ENCODE data around the gene FNDC1.

FNDC1 gene

GRCh38 chr6:159178847-159179246 is 9.6 kb downstream of the FNDC1 start:
- no peak overlapping the region for H3K27ac ChIP-seq
- H3K4me3 ChIP-seq (IDR thresholded peaks at IDR 0.05; ENCODE audit: insufficient read depth, low read depth, low read length): no peak overlapping the region
- no peaks in the 10 kb centered on the region for H4K20me1 ChIP-seq (ENCODE audit: insufficient read depth)
- no peaks in the 10 kb centered on the region for H3K4me1 ChIP-seq (ENCODE audit: low read depth, poor library complexity, severe bottlenecking)
- no peak overlapping the region for H2AFZ ChIP-seq (ENCODE audit: low read depth)
- H3K4me2 ChIP-seq: no peak overlapping the region
- TF ChIP-seq CTCF (conservative IDR thresholded peaks at IDR 0.05; ENCODE audit: low read depth, low read length): no peak
- no peak overlapping the region for H3K9ac ChIP-seq
- no peaks in the 10 kb centered on the region for H3K79me2 ChIP-seq (ENCODE audit: insufficient read depth, low read depth)
- H3K36me3 ChIP-seq (ENCODE audit: insufficient read depth): no peaks in the 10 kb centered on the region
- H3K27me3 ChIP-seq (ENCODE audit: insufficient read depth, low read depth): no peaks in the 10 kb centered on the region

GRCh38 chr6:159180001-159180400 is 10.8 kb downstream of the FNDC1 start:
- Histone ChIP-seq H3K27me3 (ENCODE audit: insufficient read depth, low read depth) (no peaks in the 10 kb centered on the region), H3K36me3 (ENCODE audit: insufficient read depth) (no peaks in the 10 kb centered on the region), H3K4me1 (ENCODE audit: low read depth, poor library complexity, severe bottlenecking) (no peaks in the 10 kb centered on the region), H4K20me1 (ENCODE audit: insufficient read depth) (no peaks in the 10 kb centered on the region), H3K79me2 (ENCODE audit: insufficient read depth, low read depth) (no peaks in the 10 kb centered on the region), H2AFZ (ENCODE audit: low read depth) (no peak overlapping the region), H3K4me3 (IDR thresholded peaks at IDR 0.05; ENCODE audit: insufficient read depth, low read depth, low read length) (no peak overlapping the region), H3K4me2 (no peak overlapping the region), H3K9ac (no peak overlapping the region), H3K27ac (no peak overlapping the region)
- no peak for TF ChIP-seq CTCF (conservative IDR thresholded peaks at IDR 0.05; ENCODE audit: low read depth, low read length)

GRCh38 chr6:159181914-159182313 is 12.7 kb downstream of the FNDC1 start:
- no peaks in the 10 kb centered on the region for H3K4me1 ChIP-seq (ENCODE audit: low read depth, poor library complexity, severe bottlenecking)
- no peak overlapping the region for H2AFZ ChIP-seq (ENCODE audit: low read depth)
- no peaks in the 10 kb centered on the region for H3K79me2 ChIP-seq (ENCODE audit: insufficient read depth, low read depth)

GRCh38 chr6:159184559-159184958 is 15.4 kb downstream of the FNDC1 start:
- Histone ChIP-seq H4K20me1 (ENCODE audit: insufficient read depth) (no peaks in the 10 kb centered on the region), H3K27me3 (ENCODE audit: insufficient read depth, low read depth) (no peaks in the 10 kb centered on the region), H3K4me2 (no peak overlapping the region), H2AFZ (ENCODE audit: low read depth) (no peak overlapping the region), H3K27ac (no peak overlapping the region), H3K4me1 (ENCODE audit: low read depth, poor library complexity, severe bottlenecking) (no peaks in the 10 kb centered on the region), H3K4me3 (IDR thresholded peaks at IDR 0.05; ENCODE audit: insufficient read depth, low read depth, low read length) (no peak overlapping the region), H3K36me3 (ENCODE audit: insufficient read depth) (no peaks in the 10 kb centered on the region), H3K79me2 (ENCODE audit: insufficient read depth, low read depth) (no peaks in the 10 kb centered on the region), H3K9ac (no peak overlapping the region)
- no peak for TF ChIP-seq CTCF (conservative IDR thresholded peaks at IDR 0.05; ENCODE audit: low read depth, low read length)

More at GRCh38 chr6:159181914-159182313, 12.7 kb downstream of the FNDC1 start:
- no peak overlapping the region for H3K27ac ChIP-seq
- TF ChIP-seq CTCF (conservative IDR thresholded peaks at IDR 0.05; ENCODE audit: low read depth, low read length): no peak
- no peaks in the 10 kb centered on the region for H3K27me3 ChIP-seq (ENCODE audit: insufficient read depth, low read depth)
- no peak overlapping the region for H3K9ac ChIP-seq
- H3K4me3 ChIP-seq (IDR thresholded peaks at IDR 0.05; ENCODE audit: insufficient read depth, low read depth, low read length): no peak overlapping the region
- no peak overlapping the region for H3K4me2 ChIP-seq
- H3K36me3 ChIP-seq (ENCODE audit: insufficient read depth): no peaks in the 10 kb centered on the region
- no peaks in the 10 kb centered on the region for H4K20me1 ChIP-seq (ENCODE audit: insufficient read depth)

All from KMS-11 (cell line).